ENCODE measurements around the gene GATA3.
"Not testable (repeated sequence)": the region's sequence is repeated elsewhere in the genome, so short reads cannot be mapped to it uniquely, and the experiment has no call there.

The GATA3 gene

DNA sequence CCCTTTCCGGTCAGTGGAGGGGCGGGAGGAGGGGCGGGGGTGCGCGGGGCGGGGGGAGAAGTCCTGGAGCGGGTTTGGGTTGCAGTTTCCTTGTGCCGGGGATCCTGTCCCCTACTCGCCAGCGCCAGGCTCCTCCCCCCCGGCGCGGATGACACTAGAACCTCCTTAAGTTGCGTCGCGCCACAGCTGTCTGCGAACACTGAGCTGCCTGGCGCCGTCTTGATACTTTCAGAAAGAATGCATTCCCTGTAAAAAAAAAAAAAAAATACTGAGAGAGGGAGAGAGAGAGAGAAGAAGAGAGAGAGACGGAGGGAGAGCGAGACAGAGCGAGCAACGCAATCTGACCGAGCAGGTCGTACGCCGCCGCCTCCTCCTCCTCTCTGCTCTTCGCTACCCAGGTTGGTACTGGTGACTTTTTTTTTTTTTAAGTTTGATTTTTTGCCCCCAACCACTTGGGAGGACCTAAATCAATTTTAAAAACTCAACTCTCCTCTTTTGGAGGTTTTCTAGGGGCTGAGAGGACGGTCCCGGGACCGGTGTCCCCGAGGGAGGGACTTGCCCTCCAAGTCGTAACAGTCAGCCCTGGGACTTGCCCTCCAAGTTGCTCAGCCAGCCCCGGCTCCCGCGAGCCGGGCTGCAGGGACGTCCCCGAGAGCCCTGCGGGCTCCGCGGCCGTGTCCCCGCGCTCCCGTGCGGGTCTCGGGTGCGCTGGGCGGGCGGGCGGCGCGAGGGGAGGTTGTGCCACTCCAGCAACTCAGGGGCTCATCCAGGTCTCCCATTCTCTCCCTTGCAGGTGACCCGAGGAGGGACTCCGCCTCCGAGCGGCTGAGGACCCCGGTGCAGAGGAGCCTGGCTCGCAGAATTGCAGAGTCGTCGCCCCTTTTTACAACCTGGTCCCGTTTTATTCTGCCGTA is at the start of gene GATA3:
Gene GATA3 (plus strand): TSS at position 195 of the 914 bp plus-strand sequence. CDS start 968 bp downstream, outside the sequence.
- DNase-seq (ENCODE audit: low read depth), result no peak

DNA sequence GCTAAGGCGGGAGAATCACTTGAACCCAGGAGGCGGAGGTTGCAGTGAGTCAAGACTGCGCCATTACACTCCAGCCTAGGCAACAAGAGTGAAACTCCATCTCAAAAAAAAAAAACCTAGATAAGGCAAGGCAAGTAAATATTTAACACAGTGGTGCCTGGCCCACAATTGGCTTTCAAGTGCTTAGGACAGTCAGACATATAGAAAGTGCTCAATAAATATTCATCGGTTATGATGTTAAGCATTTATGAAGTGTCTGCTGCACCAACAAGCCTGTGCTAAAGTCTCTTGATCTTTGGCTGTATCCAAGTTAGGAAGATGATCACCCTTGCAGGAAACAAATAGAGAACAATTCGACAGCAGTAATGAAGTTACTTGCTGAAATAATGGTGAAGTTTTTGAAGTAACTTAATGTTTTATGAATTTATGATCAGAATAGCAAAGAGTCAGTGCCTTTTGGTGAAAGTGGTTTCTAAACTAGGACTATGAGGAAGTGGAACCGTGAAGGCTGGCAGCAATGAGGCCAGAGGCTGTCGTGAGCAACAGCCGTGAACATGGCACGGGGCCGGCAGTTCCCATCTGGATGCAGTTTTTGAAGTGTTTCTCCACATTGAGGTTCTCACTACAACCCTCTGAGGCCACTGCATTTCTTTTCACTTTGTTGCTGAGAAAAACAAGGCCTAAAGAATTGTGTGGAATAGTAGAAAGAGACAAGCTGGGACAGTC is 48.1 kb upstream of the GATA3 start:
- DNase-seq (ENCODE audit: low read depth), result no peak

DNA sequence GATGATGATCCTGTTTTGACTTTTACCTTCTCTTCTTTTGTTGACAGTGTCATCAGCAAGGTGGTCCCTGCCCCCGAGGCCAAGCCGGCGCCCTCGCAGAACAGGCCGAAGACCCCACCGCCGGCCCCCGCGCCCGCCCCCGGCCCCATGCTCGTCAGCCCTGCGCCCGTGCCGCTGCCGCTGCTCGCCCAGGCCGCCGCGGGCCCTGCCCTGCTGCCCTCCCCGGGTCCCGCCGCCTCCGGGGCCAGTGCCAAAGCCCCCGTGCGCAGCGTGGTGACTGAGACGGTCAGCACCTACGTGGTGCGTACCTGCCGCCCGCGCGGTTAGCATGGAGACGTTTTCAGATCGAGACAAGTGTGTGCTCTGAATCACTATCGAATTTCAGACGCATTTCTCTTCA is 45.5 kb upstream of the GATA3 start:
- no peak for DNase-seq (ENCODE audit: low read depth)

DNA sequence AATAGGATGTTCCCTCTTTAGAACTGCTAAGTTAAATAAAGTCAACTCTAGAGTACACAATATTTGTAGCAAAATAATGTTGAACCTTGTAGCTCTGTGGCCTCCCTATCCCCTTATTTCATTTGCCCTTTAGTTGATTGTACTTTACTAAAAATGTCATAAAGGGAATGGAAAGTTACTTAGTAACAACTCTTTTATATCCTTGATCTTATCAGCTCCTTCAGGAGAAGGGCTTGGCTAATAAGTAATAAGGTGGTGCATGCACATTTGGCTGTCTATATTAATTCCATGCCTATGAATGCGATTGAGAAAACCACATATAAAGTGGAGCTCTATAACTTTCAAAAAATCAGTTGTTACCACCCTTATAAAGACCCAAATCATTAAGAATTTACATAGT is 41.5 kb upstream of the GATA3 start:
- DNase-seq (ENCODE audit: low read depth), result no peak

DNA sequence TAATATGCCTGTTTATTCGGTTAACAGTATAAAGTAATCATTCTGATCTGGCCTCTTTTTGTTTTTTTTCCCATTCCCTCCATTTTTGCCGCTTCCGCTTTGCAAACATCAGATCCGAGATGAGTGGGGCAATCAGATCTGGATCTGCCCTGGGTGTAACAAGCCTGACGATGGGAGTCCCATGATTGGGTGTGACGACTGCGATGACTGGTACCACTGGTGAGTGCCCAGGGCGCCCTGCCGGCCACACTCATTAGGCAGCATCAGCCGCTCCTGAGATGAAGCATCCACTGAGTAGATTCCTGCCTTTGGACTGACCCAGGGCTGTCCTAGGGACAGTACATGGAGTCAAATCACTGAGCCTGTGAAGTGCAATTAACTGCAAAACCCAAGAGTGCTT is 40.9 kb upstream of the GATA3 start:
- DNase-seq (ENCODE audit: low read depth), result no peak

DNA sequence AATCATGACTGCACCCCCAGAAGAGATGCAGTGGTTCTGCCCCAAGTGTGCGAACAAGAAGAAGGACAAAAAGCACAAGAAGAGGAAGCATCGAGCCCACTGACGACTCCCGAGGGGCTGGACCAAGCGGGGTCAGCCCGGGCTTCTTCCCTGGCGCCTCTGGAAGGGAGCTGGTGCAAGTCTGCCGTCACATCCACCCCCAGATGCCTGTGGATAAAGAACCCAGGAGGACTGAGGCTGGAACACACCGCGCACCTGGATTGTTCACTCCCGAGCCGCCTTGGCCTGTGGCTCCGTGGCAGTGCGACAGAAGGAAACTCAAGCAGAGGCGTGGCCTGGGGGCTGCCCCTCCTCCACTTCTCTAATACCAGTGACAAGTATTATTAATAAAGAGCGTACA is 39.8 kb upstream of the GATA3 start:
- no peak for DNase-seq (ENCODE audit: low read depth)

DNA sequence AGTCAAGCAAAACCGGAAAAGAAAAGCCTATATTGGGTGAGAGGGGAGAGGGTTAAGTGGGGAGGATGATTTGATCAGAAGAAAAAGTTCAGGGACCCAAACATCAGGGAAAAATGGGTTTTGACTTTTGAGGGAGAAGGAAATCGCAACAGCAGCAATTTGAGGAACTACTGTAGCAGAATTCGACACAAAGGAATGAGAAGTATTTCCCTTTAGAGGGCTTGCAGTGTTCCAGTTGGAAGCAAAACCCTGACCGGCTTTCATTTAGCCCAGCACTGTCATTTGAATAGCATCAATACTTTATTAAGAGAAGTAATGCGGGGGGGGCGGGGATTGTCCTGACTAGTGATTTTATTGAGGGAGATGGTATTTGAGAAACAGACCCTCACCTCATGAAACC is 37.2 kb upstream of the GATA3 start:
- DNase-seq (ENCODE audit: low read depth), result no peak

DNA sequence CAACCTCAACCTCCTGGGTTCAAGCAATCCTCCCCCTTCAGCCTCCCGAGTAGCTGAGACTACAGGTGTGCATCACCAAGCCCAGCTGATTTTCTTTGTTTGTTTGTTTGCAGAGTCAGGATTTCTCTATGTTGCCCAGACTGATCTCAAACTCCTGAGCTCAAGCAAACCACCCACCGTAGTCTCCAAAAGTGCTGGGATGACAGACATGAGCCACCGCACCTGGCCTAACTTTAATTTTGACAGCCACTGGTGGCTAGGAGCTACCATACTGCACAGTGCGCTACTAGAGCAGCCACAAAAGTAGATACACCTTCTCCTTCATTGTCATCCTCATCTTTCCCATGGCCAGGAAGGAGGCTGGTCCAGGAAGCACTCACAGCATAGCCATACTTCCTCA is 31.2 kb upstream of the GATA3 start:
- no peak for DNase-seq (ENCODE audit: low read depth)

DNA sequence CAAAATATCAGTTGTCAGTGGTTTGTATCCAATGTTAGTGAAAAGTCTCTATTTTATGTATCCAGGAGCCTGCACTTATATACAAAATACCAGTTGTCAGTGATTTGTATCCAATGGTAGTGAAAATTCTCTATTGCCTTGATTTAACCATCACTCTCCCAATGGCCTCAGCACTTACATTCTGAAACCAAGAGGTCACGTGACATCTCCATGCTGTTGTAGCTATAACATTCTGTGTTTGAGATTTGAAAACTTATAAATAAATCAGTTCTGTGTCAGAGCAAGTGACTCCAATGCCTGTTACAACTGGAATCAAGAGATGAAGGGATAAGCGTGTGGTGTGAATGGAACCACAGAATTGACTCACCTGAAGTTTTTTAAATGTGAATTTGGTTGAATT is 30.6 kb upstream of the GATA3 start:
- DNase-seq (ENCODE audit: low read depth), result no peak

DNA sequence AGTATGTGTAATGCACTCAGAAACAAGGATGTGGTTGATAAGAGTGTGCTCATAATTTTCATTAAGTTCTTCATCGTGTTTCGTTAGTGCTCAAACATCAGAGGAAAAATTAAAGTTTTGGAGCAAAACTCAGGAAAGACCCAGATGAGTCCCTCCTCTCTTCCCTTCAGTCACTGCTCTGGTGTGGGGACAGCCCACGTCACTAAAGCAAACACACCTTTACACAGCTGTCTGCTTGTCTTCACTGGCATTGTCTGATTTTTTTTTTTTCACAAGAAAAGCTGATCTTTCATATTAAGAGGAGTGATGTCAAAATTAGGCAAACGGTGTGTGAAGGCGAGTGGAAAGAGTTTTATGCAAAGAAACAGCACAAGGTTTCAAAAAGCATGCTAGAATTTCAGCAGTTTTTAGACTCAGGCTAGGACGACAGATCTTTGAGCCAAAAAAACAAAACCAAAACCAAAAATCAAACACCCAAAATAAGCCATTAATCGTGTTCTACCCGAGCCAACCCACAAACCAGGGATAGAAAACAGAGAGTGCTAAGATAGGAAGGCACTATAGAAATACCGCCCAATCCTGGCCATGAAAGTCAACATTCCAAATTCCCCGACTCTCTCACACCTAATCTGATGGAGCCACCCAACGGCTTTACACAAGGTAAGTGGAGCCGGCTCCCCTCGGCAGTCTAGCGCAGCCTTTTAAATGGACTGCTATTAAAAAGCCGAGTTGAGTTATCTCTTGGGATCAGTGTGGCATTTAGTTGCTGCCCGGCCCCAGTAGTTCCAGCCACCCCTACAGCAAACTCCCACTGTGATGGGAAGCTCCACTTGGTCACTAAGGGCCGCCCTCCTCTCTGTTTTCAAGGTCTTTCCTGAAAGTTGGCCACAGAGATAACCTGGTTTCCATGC is 27.9 kb upstream of the GATA3 start:
- DNase-seq (ENCODE audit: low read depth), result no peak

DNA sequence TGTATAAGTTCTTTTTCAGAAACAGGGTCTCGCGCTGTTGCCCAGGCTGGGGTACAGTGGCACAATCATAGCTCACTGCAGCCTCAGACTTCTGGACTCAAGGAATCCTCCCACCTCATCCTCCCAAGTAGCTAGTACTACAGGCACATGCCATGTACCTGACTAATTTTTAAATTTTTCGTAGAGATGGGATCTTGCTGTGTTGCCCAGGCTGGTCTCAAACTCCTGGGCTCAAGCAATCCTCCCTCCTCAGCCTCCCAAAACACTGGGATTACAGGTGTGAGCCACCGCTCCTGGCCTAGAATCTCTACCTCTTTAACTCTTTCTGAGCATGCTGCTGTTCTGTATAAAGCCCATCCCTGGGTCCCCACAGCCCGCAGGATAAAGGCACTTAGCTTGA is 23.3 kb upstream of the GATA3 start:
- DNase-seq (ENCODE audit: low read depth), result not testable (repeated sequence)

DNA sequence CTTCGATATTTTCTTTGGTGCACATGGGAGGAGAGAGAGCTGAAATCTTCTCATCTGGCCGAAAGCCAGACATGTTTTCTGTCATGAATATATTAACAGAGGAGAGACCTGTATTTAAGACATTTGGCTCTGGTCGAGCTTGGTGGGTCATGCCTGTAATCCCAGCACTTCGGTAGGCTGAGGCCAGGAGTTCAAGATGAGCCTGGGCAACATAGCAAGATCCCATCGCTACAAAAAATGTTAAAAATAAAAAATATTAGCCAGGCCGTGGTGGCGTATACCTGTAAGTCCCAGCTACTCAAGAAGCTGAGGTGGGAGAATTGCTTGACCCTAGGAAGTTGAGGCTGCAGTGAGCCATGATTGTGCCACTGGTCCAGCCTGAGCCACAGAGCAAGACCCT is 21.9 kb upstream of the GATA3 start:
- DNase-seq (ENCODE audit: low read depth), result no peak

DNA sequence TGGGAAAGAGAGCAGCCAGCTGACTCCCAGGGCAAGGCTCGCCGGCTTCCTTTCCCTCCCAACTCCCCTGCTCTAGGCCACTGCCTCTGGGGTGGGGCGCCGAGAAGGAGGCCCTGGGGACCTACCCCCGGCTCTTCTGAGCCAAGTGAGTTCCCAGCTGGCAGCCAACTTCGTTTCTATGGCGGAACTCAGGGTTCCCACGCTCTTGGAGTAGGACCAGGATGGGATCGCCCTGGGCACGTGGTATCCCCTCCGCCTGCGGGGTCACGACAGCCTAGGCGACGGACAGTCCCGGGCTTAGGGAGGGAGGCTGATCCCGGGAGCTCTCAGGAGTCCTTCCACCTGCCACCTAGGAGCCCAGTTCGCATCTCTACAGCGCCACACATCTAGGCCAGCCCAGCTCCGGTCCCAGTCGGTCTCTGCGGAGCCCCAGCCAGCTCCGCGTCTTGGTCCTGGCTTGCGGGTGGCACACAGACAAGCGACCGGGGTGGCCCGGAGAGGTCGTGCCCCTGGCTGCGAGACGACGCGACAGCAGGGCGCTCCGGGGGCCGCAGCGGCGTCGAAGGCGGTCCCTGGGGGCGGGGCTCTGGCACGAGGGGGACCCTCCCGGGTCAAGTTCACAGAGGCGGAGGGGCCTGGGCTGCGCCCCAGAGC is 20.5 kb upstream of the GATA3 start:
- DNase-seq (ENCODE audit: low read depth), result no peak

DNA sequence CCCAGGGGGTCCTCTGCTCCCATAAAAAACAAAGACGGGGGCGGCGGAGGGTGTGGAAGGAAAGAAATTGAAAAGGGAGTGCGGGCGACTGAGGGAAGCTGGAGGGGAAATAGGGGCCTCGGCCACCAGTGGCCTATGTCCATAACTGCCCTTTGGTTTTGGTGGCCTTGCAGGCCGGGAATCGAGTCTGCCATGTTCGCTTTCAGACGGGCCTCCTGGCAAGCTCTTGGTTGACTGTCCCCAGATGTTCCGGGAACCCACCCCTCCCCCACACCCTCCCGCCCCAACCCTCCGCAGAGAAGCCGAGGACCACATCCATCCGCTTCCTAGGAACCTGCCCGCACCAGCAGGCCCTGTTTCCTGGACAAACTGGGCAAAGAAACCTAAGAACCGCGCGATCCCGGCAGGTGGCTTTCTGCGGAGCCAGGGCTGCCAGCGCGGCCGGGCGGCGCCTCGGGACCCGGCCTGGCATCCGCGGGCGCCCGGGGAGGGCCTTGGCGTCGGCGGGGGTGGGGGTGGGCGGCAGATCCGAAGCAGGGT is 20.0 kb upstream of the GATA3 start:
- DNase-seq (ENCODE audit: low read depth), result no peak

DNA sequence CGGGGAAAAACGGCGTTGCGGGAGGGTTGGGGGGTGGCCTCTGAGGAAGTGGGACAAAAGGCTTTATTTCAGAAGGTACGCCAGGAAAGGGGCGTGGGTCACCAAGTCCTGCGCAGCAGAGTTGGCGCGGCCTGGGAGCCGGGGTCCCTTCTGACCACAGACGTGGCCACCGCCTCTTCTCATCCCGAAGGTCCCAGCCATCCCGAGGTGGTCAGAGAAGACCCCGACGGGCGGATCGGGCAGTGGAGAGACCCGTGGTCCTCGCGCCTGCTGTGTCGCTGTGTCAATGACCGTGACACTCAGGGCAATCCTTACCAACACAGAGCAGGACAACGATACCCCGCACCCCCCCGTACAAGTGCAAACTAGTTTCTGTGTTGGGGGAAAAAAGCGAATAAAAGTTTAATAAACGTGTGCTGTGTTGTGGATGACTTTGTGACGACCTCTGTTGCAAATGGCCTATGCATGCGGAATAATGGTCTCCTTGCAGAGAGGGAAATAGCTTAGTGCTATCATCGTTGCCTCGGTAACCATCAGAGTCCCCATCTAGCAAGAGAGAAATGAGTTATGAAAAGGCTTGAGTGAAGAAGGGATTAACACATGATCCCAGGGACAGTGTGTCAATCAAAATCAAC is 19.4 kb upstream of the GATA3 start:
- no peak for DNase-seq (ENCODE audit: low read depth)

DNA sequence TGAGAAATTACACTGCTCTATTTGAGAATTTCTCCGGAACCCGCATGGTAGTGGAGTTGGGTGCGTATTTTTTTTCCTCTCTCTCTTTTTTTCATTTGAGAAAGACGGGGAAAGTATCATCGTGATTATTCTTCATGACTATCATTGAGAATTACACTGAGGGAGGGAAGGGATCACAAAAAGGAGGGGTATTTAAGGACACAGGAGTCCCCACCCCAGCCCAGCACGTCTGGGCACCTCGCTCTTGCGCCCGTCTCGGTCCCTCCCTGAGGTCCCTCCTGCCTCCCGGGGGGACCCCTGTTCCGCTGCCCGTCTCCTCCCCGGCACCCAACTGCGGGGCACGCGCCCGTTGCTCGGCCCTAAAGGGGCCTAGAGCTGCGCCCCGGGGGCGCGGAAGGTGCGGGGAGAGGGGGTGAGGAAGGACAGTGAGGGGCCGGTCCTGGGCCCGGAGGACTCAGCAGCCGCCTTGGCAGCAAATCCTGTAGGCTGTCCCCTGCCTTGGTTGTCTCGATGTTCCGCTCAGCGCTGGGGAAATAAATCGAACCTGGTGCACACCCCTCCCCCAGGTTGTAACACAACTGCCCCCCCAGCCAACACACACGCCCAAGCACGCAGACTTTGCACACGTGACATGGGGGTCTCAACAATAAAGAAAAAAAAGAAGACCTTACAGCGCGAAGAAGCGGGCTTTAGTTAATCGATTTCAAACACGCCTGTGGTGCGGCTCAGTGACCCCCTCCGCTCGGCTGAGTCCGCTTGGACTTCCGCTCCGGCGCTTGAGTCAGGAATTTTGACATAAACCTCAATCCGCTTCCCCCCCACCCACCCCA is 18.6 kb upstream of the GATA3 start:
- DNase-seq (ENCODE audit: low read depth), result no peak

DNA sequence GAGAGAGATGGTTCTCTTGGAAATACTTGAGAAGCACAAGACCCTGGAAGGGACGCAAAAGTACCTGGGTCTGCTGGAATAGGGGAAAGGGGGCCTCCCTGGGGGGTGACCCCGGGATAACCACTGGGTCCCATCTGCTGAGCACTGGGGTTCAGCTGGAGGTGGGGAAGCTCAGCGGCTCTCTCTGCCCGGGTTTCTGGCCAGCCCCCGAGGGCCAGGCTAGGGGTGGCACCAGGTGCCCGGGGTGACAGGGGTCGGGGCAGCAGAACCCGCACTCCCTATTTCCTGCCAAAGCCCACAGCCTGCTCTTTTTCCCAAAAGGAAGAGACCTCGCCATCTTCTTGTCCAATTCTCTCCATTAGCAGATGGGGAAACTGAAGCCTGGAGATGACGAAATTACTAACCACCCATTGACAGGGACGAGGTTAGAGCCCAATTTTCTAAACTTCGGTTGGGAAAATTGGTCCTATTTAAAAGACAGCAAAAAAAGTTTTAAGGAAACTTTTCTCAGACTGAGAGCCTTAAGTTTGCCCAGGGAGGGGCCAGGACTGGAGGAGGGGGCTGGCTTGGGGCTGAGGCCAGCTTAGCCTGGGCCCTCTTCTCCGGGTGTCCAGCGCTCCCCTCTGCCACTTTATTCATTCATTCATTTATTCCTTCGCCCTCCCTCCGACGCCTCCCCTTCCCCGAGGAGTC is 17.8 kb upstream of the GATA3 start:
- no peak for DNase-seq (ENCODE audit: low read depth)

DNA sequence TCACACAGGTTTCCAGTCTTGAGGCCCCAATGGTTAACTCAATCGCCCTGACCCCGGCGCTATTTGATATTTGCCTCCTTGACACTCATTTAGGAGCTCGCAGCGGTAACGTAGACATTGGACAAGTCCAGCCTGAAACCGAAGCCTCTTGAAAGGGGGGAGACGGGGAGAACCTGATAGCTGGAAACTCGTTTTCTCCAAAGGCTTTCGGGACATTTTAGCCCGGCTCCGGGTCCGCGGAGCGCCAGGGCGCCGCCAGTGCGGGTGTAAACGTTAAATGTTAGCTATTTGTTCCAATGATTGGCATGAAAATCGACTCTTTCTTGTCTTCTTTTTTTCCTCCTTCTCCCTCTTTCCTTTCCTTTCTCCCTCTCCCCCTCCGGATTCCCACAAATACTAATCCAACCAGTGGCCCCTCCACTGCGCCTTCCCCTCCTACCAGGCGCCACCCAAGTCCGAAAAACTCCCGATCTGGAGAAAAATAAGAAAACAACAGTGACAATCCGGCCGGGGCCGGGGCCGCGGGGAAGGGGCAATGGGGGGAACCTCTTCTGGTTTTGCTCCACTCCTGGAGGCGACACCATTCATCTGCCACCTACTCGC is 17.2 kb upstream of the GATA3 start:
- no peak for DNase-seq (ENCODE audit: low read depth)
